GM18502 (cell line): ENCODE measurements around the gene UCK1.

Experiments used
- ATAC-seq: cut with Tn5 transposase; IDR thresholded peaks from one replicate; pipeline ENCODE4 v1.9.1; 2021; ENCODE audit warnings: mild to moderate bottlenecking; ENCODE audit not compliant: unreplicated experiment, poor library complexity

The UCK1 gene

GRCh38 chr9:131500377-131500776 lies 30.7 kb downstream of the UCK1 start:
- ATAC-seq: no peak

- ATAC-seq: no peak
Observed at GRCh38 chr9:131499254-131499767, 31.8 kb downstream of the UCK1 start.

GRCh38 chr9:131496844-131497405 lies 34.1 kb downstream of the UCK1 start:
- no peak for ATAC-seq

- ATAC-seq: no peak
Observed at GRCh38 chr9:131495785-131496184, 35.3 kb downstream of the UCK1 start.

- ATAC-seq: no peak
Observed at GRCh38 chr9:131494296-131494870, 36.7 kb downstream of the UCK1 start.

GRCh38 chr9:131492070-131492469 lies 39.0 kb downstream of the UCK1 start:
- no peak for ATAC-seq

- ATAC-seq: no peak
Observed at GRCh38 chr9:131491001-131491710, 39.9 kb downstream of the UCK1 start.

- no peak for ATAC-seq
Observed at GRCh38 chr9:131490514-131490913, 40.5 kb downstream of the UCK1 start.

- no peak for ATAC-seq
Observed at GRCh38 chr9:131487621-131488031, 43.4 kb downstream of the UCK1 start.

- no peak for ATAC-seq
Observed at GRCh38 chr9:131487001-131487400, 44.1 kb downstream of the UCK1 start.

- ATAC-seq: no peak
Observed at GRCh38 chr9:131485728-131486422, 45.2 kb downstream of the UCK1 start.

GRCh38 chr9:131485206-131485605 lies 45.9 kb downstream of the UCK1 start:
- no peak for ATAC-seq

GRCh38 chr9:131484560-131485185 lies 46.4 kb downstream of the UCK1 start:
- ATAC-seq: no peak

GRCh38 chr9:131484051-131484445 lies 47.0 kb downstream of the UCK1 start:
- no peak for ATAC-seq

GRCh38 chr9:131483319-131484050 lies 47.6 kb downstream of the UCK1 start:
- no peak for ATAC-seq

GRCh38 chr9:131482343-131483006 lies 48.6 kb downstream of the UCK1 start:
- no peak for ATAC-seq

GRCh38 chr9:131481441-131482342 lies 49.4 kb downstream of the UCK1 start:
- no peak for ATAC-seq

GRCh38 chr9:131480258-131480657 lies 50.8 kb downstream of the UCK1 start:
- no peak for ATAC-seq
